CD14-positive monocyte (primary cell): ENCODE results near the gene PI4KB. TPM values are rescaled to one million over a fixed set of nuclear protein-coding genes. Genes with fewer than 3 reads are reported as not detected.

Source experiments
- DNase-seq, 3 donors: peaks; one replicate each; pipeline ENCODE4 v3.0.0-alpha.2; 2011 to 2022
- H2AFZ ChIP-seq: 2 replicates; pipeline ENCODE4 v1.6.0; 2012; ENCODE audit warnings: mild to moderate bottlenecking, low read depth, low read length, inconsistent platforms; ENCODE audit not compliant: insufficient read depth, poor library complexity, severe bottlenecking
- H3K27ac ChIP-seq, 2 donors: 1 replicate in 1 of 2; 2 replicates in 1 of 2; pipeline ENCODE4 v1.5.1; 2012 to 2013; ENCODE audit warnings: low read length in 2 of 2, control low read depth in 1 of 2, inconsistent platforms in 1 of 2, low read depth in 1 of 2, mild to moderate bottlenecking in 1 of 2
- H3K27me3 ChIP-seq, 2 donors: one replicate each; pipeline versions ENCODE4 v1.6.0 to v1.6.1; 2011 to 2013; ENCODE audit warnings: low read length in 2 of 2; ENCODE audit not compliant: control insufficient read depth in 2 of 2, insufficient read depth in 2 of 2
- H3K36me3 ChIP-seq, 2 donors: replicated peaks in 1 of 2; 1 replicate in 1 of 2; 2 replicates in 1 of 2; pipeline versions ENCODE4 v1.5.1 to v1.6.1; 2012 to 2013; ENCODE audit warnings: low read length in 2 of 2, control low read depth in 1 of 2, inconsistent platforms in 1 of 2, mild to moderate bottlenecking in 1 of 2; ENCODE audit not compliant: insufficient read depth in 2 of 2, control insufficient read depth in 1 of 2
- H3K4me1 ChIP-seq, 2 donors: 1 replicate in 1 of 2; 2 replicates in 1 of 2; pipeline versions ENCODE4 v1.5.1 to v1.6.1; 2012 to 2013; ENCODE audit warnings: low read length in 2 of 2, control low read depth in 1 of 2, inconsistent platforms in 1 of 2, mild to moderate bottlenecking in 1 of 2, moderate library complexity in 1 of 2; ENCODE audit not compliant: insufficient read depth in 2 of 2, control insufficient read depth in 1 of 2
- H3K4me2 ChIP-seq: replicated peaks from 2 replicates; pipeline ENCODE3; 2012; ENCODE audit warnings: low read length, moderate library complexity, mild to moderate bottlenecking; ENCODE audit not compliant: poor library complexity, severe bottlenecking; ENCODE audit errors: extremely low read depth
- H3K4me3 ChIP-seq, 3 experiments: fragments of 200-600 bp in 1 of 3; sonication (generic) in 1 of 3; replicated peaks in 1 of 3; 1 replicate in 2 of 3; 2 replicates in 1 of 3; pipeline ENCODE4 v1.5.1; 2011 to 2013; ENCODE audit warnings: low read length in 3 of 3, mild to moderate bottlenecking in 3 of 3, control low read depth in 2 of 3, low read depth in 2 of 3, inconsistent platforms in 1 of 3, moderate library complexity in 1 of 3
- H3K79me2 ChIP-seq: 2 replicates; pipeline ENCODE4 v1.6.0; 2012; ENCODE audit warnings: mild to moderate bottlenecking, control low read depth, inconsistent platforms, low read length, moderate library complexity; ENCODE audit not compliant: insufficient read depth
- H3K9ac ChIP-seq: 2 replicates; pipeline ENCODE4 v1.6.0; 2017; ENCODE audit warnings: low read length, mild to moderate bottlenecking; ENCODE audit not compliant: insufficient read depth, poor library complexity, severe bottlenecking
- H3K9me3 ChIP-seq, 2 donors: replicated peaks in 1 of 2; 1 replicate in 1 of 2; 2 replicates in 1 of 2; pipeline versions ENCODE4 v1.5.1 to v1.6.1; 2012 to 2013; ENCODE audit warnings: low read length in 2 of 2, control low read depth in 1 of 2; ENCODE audit not compliant: control insufficient read depth in 1 of 2, insufficient read depth in 1 of 2
- H4K20me1 ChIP-seq: 2 replicates; pipeline ENCODE4 v1.6.0; 2012; ENCODE audit warnings: mild to moderate bottlenecking, low read length, control low read depth, moderate library complexity; ENCODE audit not compliant: insufficient read depth
- H3K27ac Mint-ChIP-seq, 7 donors: one replicate each; pipeline ENCODE4 v1.8.0; 2020; ENCODE audit warnings: mild to moderate bottlenecking in 7 of 7, mixed read lengths in 7 of 7, moderate library complexity in 6 of 7, inconsistent platforms in 2 of 7
- H3K27me3 Mint-ChIP-seq, 3 donors: one replicate each; pipeline ENCODE4 v1.8.0; 2021 to 2022; ENCODE audit warnings: low read depth in 3 of 3, mild to moderate bottlenecking in 3 of 3, mixed read lengths in 3 of 3, moderate library complexity in 3 of 3, inconsistent platforms in 1 of 3
- H3K36me3 Mint-ChIP-seq, 2 donors: one replicate each; pipeline ENCODE4 v1.8.0; 2020; ENCODE audit warnings: mixed read lengths in 2 of 2, inconsistent platforms in 1 of 2, mild to moderate bottlenecking in 1 of 2
- H3K4me1 Mint-ChIP-seq: one replicate; pipeline ENCODE4 v1.8.0; 2020; ENCODE audit warnings: mild to moderate bottlenecking, mixed read lengths
- H3K4me3 Mint-ChIP-seq, 2 donors: one replicate each; pipeline ENCODE4 v1.8.0; 2020; ENCODE audit warnings: mild to moderate bottlenecking in 2 of 2, mixed read lengths in 2 of 2, moderate library complexity in 1 of 2
- H3K9me3 Mint-ChIP-seq, 7 donors: one replicate each; pipeline ENCODE4 v1.8.0; 2020 to 2022; ENCODE audit warnings: mixed read lengths in 7 of 7, mild to moderate bottlenecking in 6 of 7, moderate library complexity in 6 of 7, inconsistent platforms in 2 of 7
- WGBS: methylation state at CpG from one replicate; pipeline ENCODE4 v1.1.5; 2013; ENCODE audit warnings: missing lambda C conversion rate; ENCODE audit not compliant: insufficient coverage; 5-methylcytosine and 5-hydroxymethylcytosine counted together
- intact Hi-C, 2 donors: fragments of 100-400 bp; cut with micrococcal nuclease; formaldehyde crosslinking; loops; one replicate each; pipeline versions ENCODE4 v1.15.0 to v1.15.1; 2023
- polyA plus RNA-seq, 3 donors: library from polyadenylated mRNA; depleted of rRNA in 1 of 3; unstranded in 2 of 3; stranded (reverse) in 1 of 3; fragments of 300-500 nt in 2 of 3; fragments of >200 nt in 1 of 3; fragmentation: Illumina TruSeq in 2 of 3; gene quantifications; 1 replicate in 2 of 3; 2 replicates in 1 of 3; pipeline ENCODE4 v1.2.3, GENCODE V29; 2012 to 2021
- TF ChIP-seq, protein P1 (sequence below): fragments of 200-600 bp; IDR thresholded peaks from one replicate; pipeline ENCODE4 v1.8.0; 2022; ENCODE audit warnings: antibody characterized with exemption, mild to moderate bottlenecking

Gene PI4KB
- polyA plus RNA-seq, 3 donors: 37.8 to 148 (median 50.3) TPM

DNA sequence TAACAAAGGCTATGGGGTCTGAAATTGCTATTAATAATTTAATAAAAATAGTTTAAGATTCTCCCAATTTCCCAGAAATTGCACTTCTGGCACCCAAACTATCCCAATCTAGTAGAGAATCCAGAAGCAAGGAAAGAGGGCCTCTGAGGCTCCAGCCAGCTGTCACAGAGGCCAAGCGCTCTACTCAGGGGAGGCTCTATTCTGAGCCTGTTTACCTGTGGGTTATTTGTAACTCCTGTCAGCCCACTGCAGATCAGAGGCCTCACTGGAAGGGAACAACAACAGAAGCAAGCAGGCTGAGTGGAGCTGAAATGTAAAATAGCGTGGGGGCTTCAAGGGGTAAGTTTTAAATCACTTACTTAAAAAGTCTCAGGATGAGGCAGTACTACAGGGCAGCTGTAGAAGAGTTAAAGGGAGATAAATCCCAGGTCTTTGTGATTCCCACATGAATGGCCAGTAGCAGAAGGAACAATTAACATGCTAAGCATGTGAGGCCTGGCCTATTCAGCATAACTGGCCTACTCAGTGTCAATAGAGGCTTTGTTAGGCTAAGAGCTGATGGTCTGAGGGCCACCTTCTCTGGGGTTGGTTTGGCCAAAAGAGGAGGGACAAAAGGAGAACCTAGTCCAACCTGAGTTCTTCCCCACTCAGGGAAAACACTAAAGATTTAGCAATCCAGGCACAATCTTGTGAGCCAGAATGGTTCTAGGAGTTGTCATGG lies 32.3 kb downstream of the PI4KB start:
- Mint-ChIP-seq H3K4me1 (peaks cover 5% of the 10 kb centered on the region), H3K27ac (peak overlapping the region in 3 of 7 donors; percentile 10 to 36 (median 35)), H3K36me3 (peaks cover 84 to 97% of the 10 kb centered on the region in 2 donors), H3K4me3 (no peak overlapping the region), H3K9me3 (no peaks in the 10 kb centered on the region), H3K27me3 (peaks cover 0 to 2% (median 0%) of the 10 kb centered on the region in 3 donors)
- no peak overlapping the region for H3K4me3 ChIP-seq
- no peaks in the 10 kb centered on the region for H3K79me2 ChIP-seq
- H3K27me3 ChIP-seq: no peaks in the 10 kb centered on the region
- peaks cover 94 to 98% of the 10 kb centered on the region in 2 donors for H3K36me3 ChIP-seq
- no peak overlapping the region for H2AFZ ChIP-seq
- H3K4me2 ChIP-seq: no peak overlapping the region
- 92% methylated on average over 2 of the region's 2 CpGs for WGBS
- intact Hi-C loops: no loop called here
- H4K20me1 ChIP-seq: peaks cover 51% of the 10 kb centered on the region
- H3K9ac ChIP-seq: no peak overlapping the region
- H3K27ac ChIP-seq: peak overlapping the region in 1 of 2 donors; percentile 46
- TF ChIP-seq, protein P1, sequence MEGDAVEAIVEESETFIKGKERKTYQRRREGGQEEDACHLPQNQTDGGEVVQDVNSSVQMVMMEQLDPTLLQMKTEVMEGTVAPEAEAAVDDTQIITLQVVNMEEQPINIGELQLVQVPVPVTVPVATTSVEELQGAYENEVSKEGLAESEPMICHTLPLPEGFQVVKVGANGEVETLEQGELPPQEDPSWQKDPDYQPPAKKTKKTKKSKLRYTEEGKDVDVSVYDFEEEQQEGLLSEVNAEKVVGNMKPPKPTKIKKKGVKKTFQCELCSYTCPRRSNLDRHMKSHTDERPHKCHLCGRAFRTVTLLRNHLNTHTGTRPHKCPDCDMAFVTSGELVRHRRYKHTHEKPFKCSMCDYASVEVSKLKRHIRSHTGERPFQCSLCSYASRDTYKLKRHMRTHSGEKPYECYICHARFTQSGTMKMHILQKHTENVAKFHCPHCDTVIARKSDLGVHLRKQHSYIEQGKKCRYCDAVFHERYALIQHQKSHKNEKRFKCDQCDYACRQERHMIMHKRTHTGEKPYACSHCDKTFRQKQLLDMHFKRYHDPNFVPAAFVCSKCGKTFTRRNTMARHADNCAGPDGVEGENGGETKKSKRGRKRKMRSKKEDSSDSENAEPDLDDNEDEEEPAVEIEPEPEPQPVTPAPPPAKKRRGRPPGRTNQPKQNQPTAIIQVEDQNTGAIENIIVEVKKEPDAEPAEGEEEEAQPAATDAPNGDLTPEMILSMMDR: no peak
- H3K4me1 ChIP-seq: peaks cover 0 to under 1% of the 10 kb centered on the region in 2 donors
- no peaks in the 10 kb centered on the region for H3K9me3 ChIP-seq
- DNase-seq: no peak

DNA sequence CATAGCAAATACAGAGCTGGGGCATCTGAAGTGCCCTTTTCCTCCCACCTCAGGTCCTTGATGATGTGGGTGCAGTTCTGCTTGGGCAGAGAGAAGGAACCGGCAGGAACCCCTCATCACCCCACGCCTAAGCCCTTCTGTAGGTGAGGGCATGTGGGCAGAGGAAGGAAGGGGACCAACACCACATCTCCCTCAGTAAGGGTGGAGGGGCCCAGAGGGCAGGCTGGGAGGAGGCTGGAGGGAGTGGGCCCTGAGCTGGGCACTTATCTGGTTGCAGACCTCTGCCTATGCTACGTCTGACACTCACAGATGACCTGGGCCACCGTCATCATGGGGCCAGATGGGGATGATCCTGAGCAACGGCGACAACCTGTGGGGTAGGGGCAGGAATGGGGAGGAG lies 34.1 kb downstream of the PI4KB start:
- intact Hi-C loops: no loop called here
- 100% methylated on average over 4 of the region's 6 CpGs for WGBS
- H3K9me3 ChIP-seq: no peaks in the 10 kb centered on the region
- H2AFZ ChIP-seq: no peak overlapping the region
- peaks cover 94 to 98% of the 10 kb centered on the region in 2 donors for H3K36me3 ChIP-seq
- H3K79me2 ChIP-seq: peaks cover 16% of the 10 kb centered on the region
- DNase-seq: no peak
- Mint-ChIP-seq H3K27me3 (peaks cover 0 to 2% (median 0%) of the 10 kb centered on the region in 3 donors), H3K4me3 (no peak overlapping the region), H3K27ac (peak overlapping the region in 3 of 7 donors; percentile 9 to 84 (median 40)), H3K36me3 (peaks cover 81 to 97% of the 10 kb centered on the region in 2 donors), H3K4me1 (peaks cover 16% of the 10 kb centered on the region), H3K9me3 (peaks cover 0 to 2% (median 0%) of the 10 kb centered on the region in 7 donors)
- H3K9ac ChIP-seq: no peak overlapping the region
- TF ChIP-seq, protein P1: no peak
- H4K20me1 ChIP-seq: peaks cover 63% of the 10 kb centered on the region
- no peak overlapping the region for H3K4me3 ChIP-seq
- H3K4me1 ChIP-seq: peaks cover 7 to 11% of the 10 kb centered on the region in 2 donors
- H3K27me3 ChIP-seq: no peaks in the 10 kb centered on the region
- H3K4me2 ChIP-seq: no peak overlapping the region
- H3K27ac ChIP-seq: peak overlapping the region in 1 of 2 donors; percentile 53
